Stimulated activated CD8-positive, alpha-beta memory T cell treated with anti-CD3 and anti-CD28 coated beads, Interleukin-2, amount 100 ng/mL, for 48 hours (primary cell): ENCODE data around the gene CD33.
A peak's percentile ranks its signal among the peaks of the same experiment; 100 is the strongest.

Source experiments
- DNase-seq, 2 donors: peaks; one replicate each; pipeline ENCODE4 v3.0.0-alpha.2; 2020; ENCODE audit warnings: low read depth in 2 of 2

Gene CD33

DNA sequence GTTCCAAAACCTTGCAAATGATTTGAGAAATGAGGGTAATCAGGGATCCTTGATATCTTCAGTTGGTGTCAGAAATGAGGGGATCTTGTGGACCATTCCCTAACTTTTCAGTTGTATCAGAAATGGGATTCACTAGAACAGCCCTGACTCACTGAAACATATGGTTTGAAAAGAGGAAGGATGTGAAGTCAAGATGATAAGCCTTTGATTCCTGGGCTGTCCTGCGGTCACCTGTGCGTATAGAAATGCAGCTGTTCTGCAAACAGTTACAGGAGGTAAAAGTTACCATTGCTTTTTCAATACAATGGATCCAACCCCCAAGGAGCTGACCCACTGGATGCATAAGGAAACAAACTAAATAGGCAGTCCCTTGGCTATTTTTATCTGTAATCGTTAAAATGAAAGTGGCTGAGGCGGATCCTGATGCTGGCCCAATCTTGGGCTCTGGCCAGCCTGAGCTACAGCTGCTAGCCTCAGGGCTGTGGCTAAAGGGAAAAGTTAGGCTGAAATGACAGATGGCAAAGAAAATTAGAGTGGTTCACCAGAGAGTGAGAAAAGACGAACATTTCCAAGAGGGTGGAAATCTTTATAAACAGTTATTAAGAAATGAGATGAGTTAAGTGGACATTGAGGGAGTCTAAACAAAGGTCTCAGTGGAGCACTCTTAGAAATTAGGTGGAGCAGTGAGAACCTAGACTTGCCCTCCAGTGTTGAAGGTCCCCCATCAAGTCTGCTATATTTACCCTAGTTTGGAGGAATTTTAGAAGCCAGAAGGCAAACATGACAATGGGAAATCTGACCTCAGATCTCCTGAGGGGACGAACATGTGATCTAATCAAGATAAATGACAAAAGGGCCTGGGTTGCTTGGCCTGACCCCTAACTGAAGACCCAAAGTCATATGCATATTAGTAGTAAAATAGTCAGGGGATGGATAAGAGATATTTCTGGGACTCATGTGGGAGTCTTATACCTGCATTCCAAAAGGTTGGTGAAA lies 33.6 kb downstream of the CD33 start:
- no peak for DNase-seq

DNA sequence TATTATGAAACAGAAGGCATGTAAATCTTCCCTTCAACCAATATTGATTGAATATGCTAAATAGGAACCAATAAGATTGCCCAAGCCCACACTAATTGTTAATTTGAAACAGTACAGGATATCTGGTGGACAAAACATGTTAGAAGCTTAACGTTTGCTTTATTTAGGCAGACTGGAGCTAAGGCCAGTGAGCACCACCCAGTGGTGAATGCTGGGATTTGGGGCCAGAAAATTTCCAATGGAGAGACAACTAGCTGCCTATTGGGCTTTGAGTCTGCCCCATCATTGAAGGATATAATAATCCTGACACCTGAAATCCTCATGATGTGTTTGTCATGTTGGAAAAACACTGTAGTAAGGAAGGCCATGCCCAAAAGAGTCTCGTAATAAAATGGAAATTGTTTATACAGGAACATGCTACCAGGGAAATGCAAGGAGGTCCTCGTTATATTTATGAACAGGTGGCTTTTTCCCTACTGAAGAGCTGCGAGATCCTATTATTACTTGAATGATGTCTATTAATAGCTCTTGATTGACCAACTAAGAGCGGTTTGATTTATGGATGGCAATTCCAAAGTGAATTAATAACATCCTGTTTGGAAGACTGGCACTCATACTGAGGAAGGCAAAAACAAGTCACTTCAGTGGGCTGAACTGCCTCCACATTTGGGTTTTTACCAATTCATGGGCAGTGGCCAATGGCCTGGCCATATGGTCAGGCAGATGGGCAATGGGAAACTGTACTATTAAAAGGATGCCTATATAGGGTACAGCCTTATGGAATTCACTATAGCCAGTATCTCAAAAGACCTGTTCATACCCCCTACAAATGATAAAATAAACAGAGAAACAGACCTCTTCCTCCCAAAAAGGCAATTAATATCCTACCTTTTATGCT lies 34.7 kb downstream of the CD33 start:
- DNase-seq: peak; percentile 23 to 33

DNA sequence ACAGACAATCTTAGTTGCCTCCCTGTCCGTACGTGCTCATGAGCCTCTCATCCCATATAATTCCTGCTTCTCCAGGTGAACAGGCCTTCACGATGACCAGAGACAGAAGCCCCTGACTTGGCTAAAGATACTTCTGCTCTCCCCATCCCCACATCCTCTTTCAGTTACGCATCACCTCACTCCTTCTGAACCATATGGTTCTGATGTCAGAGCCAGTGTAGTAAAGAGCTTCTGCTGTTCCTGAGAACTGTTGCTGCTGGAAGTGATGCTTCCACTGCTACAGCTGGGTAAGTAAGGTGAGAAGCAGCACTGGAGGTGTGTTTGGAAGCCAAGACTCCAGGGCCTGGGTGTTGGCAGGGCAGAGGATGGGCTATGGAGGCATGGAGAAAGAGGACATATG lies 38.9 kb downstream of the CD33 start:
- DNase-seq: no peak

GRCh38 chr19:51271067-51271466 lies 46.2 kb downstream of the CD33 start:
- no peak for DNase-seq

GRCh38 chr19:51272183-51272810 lies 47.4 kb downstream of the CD33 start:
- DNase-seq: no peak

DNA sequence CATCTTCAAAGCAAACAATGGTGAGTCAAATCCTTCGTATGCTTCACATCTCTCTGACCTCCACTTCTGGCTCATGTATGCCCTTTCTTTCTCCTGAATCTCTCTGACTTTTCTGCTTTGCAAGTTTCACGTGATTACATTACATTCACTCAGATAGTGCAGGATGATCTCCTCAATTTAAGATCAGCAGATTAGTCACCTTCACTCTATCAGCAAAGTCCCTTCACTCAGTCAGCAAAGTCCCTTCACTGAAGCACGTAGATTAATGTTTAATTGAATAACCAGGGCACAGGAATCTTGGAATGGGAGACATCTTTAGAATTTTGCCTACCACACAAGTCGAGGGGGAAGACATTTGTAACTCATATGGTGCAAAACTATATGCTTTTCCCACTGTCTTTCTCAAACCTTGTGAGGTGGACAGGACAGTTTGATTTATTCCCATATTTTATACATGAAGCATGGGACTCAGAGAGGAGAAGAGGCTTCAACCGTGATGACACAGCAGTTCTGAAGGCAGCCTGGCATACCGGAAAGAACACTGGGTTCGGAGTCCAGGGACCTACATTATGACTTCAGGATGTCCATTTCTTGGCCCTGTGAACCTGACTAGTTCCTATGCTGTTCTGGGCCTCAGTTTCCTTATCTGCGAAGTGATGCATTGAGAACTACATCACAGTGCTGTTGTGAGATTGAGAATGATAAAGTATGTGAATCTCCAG lies 49.3 kb downstream of the CD33 start:
- DNase-seq: no peak

DNA sequence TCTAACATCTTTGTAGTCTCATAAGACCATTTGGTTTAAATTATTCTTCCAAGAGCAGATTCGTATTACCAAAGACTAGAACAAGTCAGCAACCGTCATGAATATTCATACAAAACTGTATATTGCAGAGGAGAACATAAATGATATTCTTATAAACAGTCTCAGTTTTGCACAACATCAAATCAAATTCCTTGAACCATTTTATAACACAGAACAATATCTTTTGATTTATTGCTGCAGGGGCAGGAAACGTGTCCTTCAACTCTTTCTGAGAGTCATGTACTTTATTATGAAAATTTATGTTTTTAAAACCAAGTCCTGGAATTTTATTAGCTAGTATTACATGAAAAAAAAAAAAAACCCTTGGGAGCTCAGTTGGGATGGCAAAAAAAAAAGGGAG lies 52.2 kb downstream of the CD33 start:
- no peak for DNase-seq

DNA sequence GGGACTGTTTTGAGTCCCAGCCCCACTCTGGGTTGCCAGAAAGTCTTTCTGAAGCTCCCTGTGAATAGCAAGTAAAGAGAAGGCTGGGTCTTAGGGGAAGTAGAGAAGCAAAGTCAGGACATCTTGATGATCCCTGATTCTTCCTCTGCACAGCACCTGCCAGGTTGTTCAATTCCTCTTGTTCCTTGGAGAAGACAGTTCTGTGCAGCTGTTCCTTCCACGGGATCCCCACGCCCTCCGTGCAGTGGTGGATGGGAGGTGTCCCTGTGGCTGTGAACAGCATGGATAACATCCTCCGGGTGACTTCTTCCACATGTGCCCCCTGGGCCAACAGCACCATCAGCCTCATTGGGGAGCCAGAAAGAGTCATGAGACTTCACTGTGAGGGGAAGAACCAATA lies 57.5 kb downstream of the CD33 start:
- DNase-seq: no peak

- no peak for DNase-seq
Observed at GRCh38 chr19:51285682-51286081, 60.8 kb downstream of the CD33 start.
